CD8-positive, alpha-beta memory T cell (primary cell): ENCODE results near the gene RNU6-8. TPM values are rescaled to one million over a fixed set of nuclear protein-coding genes. Genes with fewer than 3 reads are reported as not detected.

Experiments used
- CTCF ChIA-PET: fragments of 350-600 bp; sonication (Branson Sonifier 250); formaldehyde crosslinking; loops from one replicate; lab custom pipeline; 2021; ENCODE audit warnings: antibody characterized with exemption; lab: Charles Lee
- POLR2A ChIA-PET: fragments of 350-600 bp; sonication (Branson Sonifier 250); formaldehyde crosslinking; loops from one replicate; lab custom pipeline; 2021; ENCODE audit warnings: antibody characterized with exemption; lab: Charles Lee
- DNase-seq, 5 donors: peaks; one replicate each; pipeline versions ENCODE4 v3.0.0 to v3.0.0-alpha.2; 2020 to 2022; ENCODE audit warnings: mixed read lengths in 1 of 5
- H3K27ac ChIP-seq: one replicate; pipeline ENCODE4 v1.7.0; 2013; ENCODE audit warnings: low read depth, mild to moderate bottlenecking, low read length, moderate library complexity
- H3K27me3 ChIP-seq: 2 replicates; pipeline ENCODE4 v1.7.0; 2013; ENCODE audit warnings: low read length, mild to moderate bottlenecking; ENCODE audit not compliant: insufficient read depth, poor library complexity, severe bottlenecking
- H3K36me3 ChIP-seq: 2 replicates; pipeline ENCODE4 v1.7.0; 2013; ENCODE audit warnings: mild to moderate bottlenecking, low read length, moderate library complexity; ENCODE audit not compliant: insufficient read depth
- H3K4me1 ChIP-seq: 2 replicates; pipeline ENCODE4 v1.7.0; 2013; ENCODE audit warnings: mild to moderate bottlenecking, low read length, moderate library complexity; ENCODE audit not compliant: insufficient read depth
- H3K4me3 ChIP-seq: 2 replicates; pipeline ENCODE4 v1.7.0; 2013; ENCODE audit warnings: mild to moderate bottlenecking, low read length
- H3K9me3 ChIP-seq: 2 replicates; pipeline ENCODE4 v1.7.0; 2013; ENCODE audit warnings: mild to moderate bottlenecking, low read length
- H3K27ac Mint-ChIP-seq, 8 donors: one replicate each; pipeline ENCODE4 v1.8.0; 2020 to 2021; ENCODE audit warnings: mixed read lengths in 8 of 8, mild to moderate bottlenecking in 6 of 8, inconsistent platforms in 3 of 8, moderate library complexity in 3 of 8
- H3K27me3 Mint-ChIP-seq, 2 donors: one replicate each; pipeline ENCODE4 v1.8.0; 2020 to 2021; ENCODE audit warnings: mixed read lengths in 2 of 2, mild to moderate bottlenecking in 1 of 2, moderate library complexity in 1 of 2
- H3K36me3 Mint-ChIP-seq, 3 donors: one replicate each; pipeline ENCODE4 v1.8.0; 2020 to 2021; ENCODE audit warnings: mixed read lengths in 3 of 3, inconsistent platforms in 1 of 3, mild to moderate bottlenecking in 1 of 3
- H3K4me1 Mint-ChIP-seq, 3 donors: one replicate each; pipeline ENCODE4 v1.8.0; 2020 to 2021; ENCODE audit warnings: mixed read lengths in 3 of 3, inconsistent platforms in 1 of 3, mild to moderate bottlenecking in 1 of 3
- H3K4me3 Mint-ChIP-seq, 7 donors: one replicate each; pipeline ENCODE4 v1.8.0; 2020 to 2021; ENCODE audit warnings: mixed read lengths in 7 of 7, mild to moderate bottlenecking in 6 of 7, moderate library complexity in 4 of 7, inconsistent platforms in 2 of 7
- H3K9me3 Mint-ChIP-seq, 5 donors: one replicate each; pipeline ENCODE4 v1.8.0; 2020 to 2022; ENCODE audit warnings: mixed read lengths in 5 of 5, mild to moderate bottlenecking in 3 of 5, moderate library complexity in 2 of 5, inconsistent platforms in 1 of 5
- polyA plus RNA-seq: library from polyadenylated mRNA; unstranded; fragments of 300-500 nt; fragmentation: Illumina TruSeq; gene quantifications from one replicate; pipeline ENCODE4 v1.2.3, GENCODE V29; 2021
- total RNA-seq, 2 experiments: library from RNA; stranded (reverse); gene quantifications; one replicate each; pipeline ENCODE4 v1.2.3, GENCODE V29; 2021

The RNU6-8 gene
- total and polyA plus RNA-seq, 3 experiments from 2014 or later, result not detected

DNA sequence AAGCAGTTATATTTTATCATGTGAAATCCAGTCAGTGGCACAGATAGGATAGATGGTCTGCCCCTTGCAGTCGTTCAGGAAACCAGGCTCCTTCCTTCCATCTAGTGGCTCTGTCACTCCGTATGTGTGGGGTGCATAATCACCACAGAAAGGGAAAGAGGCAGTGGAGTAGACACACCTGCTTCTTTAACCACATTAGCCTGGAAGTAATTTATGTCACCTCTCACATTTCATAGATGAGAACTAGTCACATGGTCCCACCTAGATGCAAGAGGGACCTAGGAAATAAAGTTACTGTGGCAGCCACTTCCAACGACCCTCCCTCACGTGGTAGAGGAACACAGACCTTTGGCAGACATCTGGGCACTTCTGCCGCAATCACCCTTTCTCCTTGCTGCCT, 14.2 kb upstream of the RNU6-8 start:
- Mint-ChIP-seq H3K9me3 (peaks cover 0 to 3% (median 0%) of the 10 kb centered on the region in 5 donors), H3K36me3 (no peaks in the 10 kb centered on the region), H3K27me3 (peaks cover 24 to 44% of the 10 kb centered on the region in 2 donors), H3K4me1 (no peaks in the 10 kb centered on the region), H3K27ac (peak overlapping the region in 1 of 8 donors; percentile 74), H3K4me3 (no peak overlapping the region)
- Histone ChIP-seq H3K36me3 (no peaks in the 10 kb centered on the region), H3K4me1 (no peaks in the 10 kb centered on the region), H3K4me3 (no peak overlapping the region), H3K9me3 (no peaks in the 10 kb centered on the region), H3K27me3 (no peaks in the 10 kb centered on the region), H3K27ac (no peak overlapping the region)
- CTCF ChIA-PET, result no interaction called here
- DNase-seq, result no peak
- POLR2A ChIA-PET, result no interaction called here

- Mint-ChIP-seq H3K27me3 (peaks cover 14 to 20% of the 10 kb centered on the region in 2 donors), H3K9me3 (peaks cover 0 to 3% (median 0%) of the 10 kb centered on the region in 5 donors), H3K4me3 (no peak overlapping the region), H3K27ac (no peak overlapping the region), H3K4me1 (no peaks in the 10 kb centered on the region), H3K36me3 (no peaks in the 10 kb centered on the region)
- no peak for DNase-seq
- Histone ChIP-seq H3K27ac (no peak overlapping the region), H3K27me3 (no peaks in the 10 kb centered on the region), H3K4me3 (no peak overlapping the region), H3K4me1 (no peaks in the 10 kb centered on the region), H3K36me3 (no peaks in the 10 kb centered on the region), H3K9me3 (no peaks in the 10 kb centered on the region)
- ChIA-PET CTCF (no interaction called here), POLR2A (no interaction called here)
Observed at GRCh38 chr14:32212833-32213232, 9.8 kb upstream of the RNU6-8 start.

GRCh38 chr14:32211068-32211404, 8.0 kb upstream of the RNU6-8 start:
- peaks cover 0 to 3% (median 0%) of the 10 kb centered on the region in 5 donors for H3K9me3 Mint-ChIP-seq
- CTCF ChIA-PET, result interaction anchor here (1.3 kb wide), 1 partner anchor 11 kb away, joined by 4 read pairs; no protein-coding TSS in a partner anchor

DNA sequence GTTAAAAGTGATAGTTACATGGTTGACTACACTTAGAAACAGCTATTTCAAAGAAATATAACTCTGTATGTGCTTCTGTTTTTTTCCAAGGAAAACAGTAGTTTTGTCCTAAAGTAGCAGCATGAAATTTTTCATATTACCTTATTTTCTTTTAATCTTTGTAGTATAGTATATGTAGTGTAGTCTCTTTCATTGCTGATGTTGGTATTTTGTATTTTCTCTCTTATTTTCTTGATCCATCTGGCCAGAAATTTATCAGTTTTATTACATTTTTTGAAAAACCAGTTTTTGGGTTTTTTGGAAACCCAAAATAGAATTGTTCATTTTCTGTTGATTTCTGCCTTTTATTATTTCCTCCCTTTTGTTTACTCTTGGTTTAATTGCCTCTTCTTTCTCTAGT, 6.4 kb upstream of the RNU6-8 start:
- H3K4me1 Mint-ChIP-seq, result peaks cover under 1 to 4% (median 1%) of the 10 kb centered on the region in 3 donors
- POLR2A ChIA-PET, result no interaction called here

More at GRCh38 chr14:32211068-32211404, 8.0 kb upstream of the RNU6-8 start:
- peaks cover 12 to 17% of the 10 kb centered on the region in 2 donors for H3K27me3 Mint-ChIP-seq
- no peaks in the 10 kb centered on the region for H3K27me3 ChIP-seq
- H3K27ac ChIP-seq, result no peak overlapping the region
- H3K9me3 ChIP-seq, result no peaks in the 10 kb centered on the region
- H3K4me1 Mint-ChIP-seq, result no peaks in the 10 kb centered on the region
- POLR2A ChIA-PET, result no interaction called here
- no peak overlapping the region for H3K4me3 Mint-ChIP-seq
- no peaks in the 10 kb centered on the region for H3K36me3 Mint-ChIP-seq
- no peaks in the 10 kb centered on the region for H3K36me3 ChIP-seq
- no peak overlapping the region for H3K4me3 ChIP-seq
- no peak overlapping the region for H3K27ac Mint-ChIP-seq
- DNase-seq, result no peak
- no peaks in the 10 kb centered on the region for H3K4me1 ChIP-seq

DNA sequence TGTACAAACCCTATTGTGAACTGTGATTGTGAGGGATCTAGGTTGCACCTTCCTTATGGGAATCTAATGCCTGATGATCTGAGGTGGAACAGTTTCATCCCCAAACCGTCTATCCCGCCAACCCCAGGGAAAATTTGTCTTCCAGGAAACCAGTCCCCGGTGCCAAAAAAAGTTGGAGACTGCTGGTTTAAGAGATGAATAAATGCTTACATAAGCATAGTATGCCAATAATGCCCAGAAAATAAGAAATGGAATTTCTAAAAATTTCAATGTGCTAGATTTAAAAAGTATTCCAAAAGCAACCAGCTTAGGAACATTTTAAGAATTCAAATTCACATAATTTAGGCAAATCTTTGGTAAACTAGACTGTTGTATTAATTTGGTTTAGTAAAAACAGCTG, 5.4 kb upstream of the RNU6-8 start:
- no peaks in the 10 kb centered on the region for H3K9me3 ChIP-seq
- ChIA-PET CTCF (no interaction called here), POLR2A (interaction anchor here (0.6 kb wide), 1 partner anchor 122 kb away, joined by 3 read pairs; no protein-coding TSS in a partner anchor)
- no peak for DNase-seq
- H3K4me3 ChIP-seq, result no peak overlapping the region
- H3K4me1 ChIP-seq, result peaks cover 9% of the 10 kb centered on the region
- Mint-ChIP-seq H3K4me3 (no peak overlapping the region), H3K9me3 (no peaks in the 10 kb centered on the region), H3K36me3 (peaks cover 0 to 2% (median 0%) of the 10 kb centered on the region in 3 donors), H3K4me1 (peaks cover 8 to 13% (median 10%) of the 10 kb centered on the region in 3 donors), H3K27ac (no peak overlapping the region), H3K27me3 (peaks cover 13 to 14% of the 10 kb centered on the region in 2 donors)
- no peak overlapping the region for H3K27ac ChIP-seq
- no peaks in the 10 kb centered on the region for H3K27me3 ChIP-seq
- H3K36me3 ChIP-seq, result no peaks in the 10 kb centered on the region

More for the DNA sequence above, 6.4 kb upstream of the RNU6-8 start:
- H3K4me3 ChIP-seq, result no peak overlapping the region
- peaks cover 12 to 17% of the 10 kb centered on the region in 2 donors for H3K27me3 Mint-ChIP-seq
- no peaks in the 10 kb centered on the region for H3K9me3 Mint-ChIP-seq
- DNase-seq, result no peak
- no peak overlapping the region for H3K27ac ChIP-seq
- H3K27ac Mint-ChIP-seq, result no peak overlapping the region
- no peaks in the 10 kb centered on the region for H3K9me3 ChIP-seq
- no peaks in the 10 kb centered on the region for H3K36me3 Mint-ChIP-seq
- H3K4me3 Mint-ChIP-seq, result no peak overlapping the region
- CTCF ChIA-PET, result no interaction called here
- H3K4me1 ChIP-seq, result no peaks in the 10 kb centered on the region
- H3K36me3 ChIP-seq, result no peaks in the 10 kb centered on the region
- no peaks in the 10 kb centered on the region for H3K27me3 ChIP-seq

DNA sequence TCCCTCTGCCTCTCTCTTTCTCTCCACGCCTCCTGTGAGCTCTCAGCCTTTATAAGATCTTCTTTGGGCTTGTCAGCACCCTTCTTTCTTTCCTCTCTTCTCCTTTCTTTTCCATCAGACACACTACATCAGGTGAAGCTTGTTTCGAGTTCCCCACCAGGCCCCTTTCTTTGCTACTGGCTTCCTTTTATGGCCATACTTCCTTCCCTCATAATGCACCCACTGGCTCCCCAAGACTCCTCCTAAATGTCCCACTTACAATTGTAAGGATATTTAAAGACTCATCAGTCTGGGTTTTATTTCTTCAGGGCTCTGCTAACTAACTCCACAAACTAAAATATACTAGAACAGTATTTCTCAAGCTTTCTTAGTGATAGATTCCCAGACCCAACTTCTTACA, 3.5 kb upstream of the RNU6-8 start:
- ChIA-PET POLR2A (no interaction called here), CTCF (interaction anchor here (1.2 kb wide), 1 partner anchor 47 kb away, joined by 3 read pairs; no protein-coding TSS in a partner anchor)
- no peak for DNase-seq
- H3K9me3 Mint-ChIP-seq, result peaks cover 0 to 3% (median 0%) of the 10 kb centered on the region in 5 donors
- H3K27ac ChIP-seq, result no peak overlapping the region
- H3K36me3 ChIP-seq, result no peaks in the 10 kb centered on the region
- peak overlapping the region in 3 of 8 donors; percentile 10 to 51 (median 45) for H3K27ac Mint-ChIP-seq
- peaks cover 23 to 30% (median 28%) of the 10 kb centered on the region in 3 donors for H3K4me1 Mint-ChIP-seq
- no peak overlapping the region for H3K4me3 ChIP-seq
- H3K4me3 Mint-ChIP-seq, result peak overlapping the region in 1 of 7 donors; percentile 61
- no peaks in the 10 kb centered on the region for H3K27me3 ChIP-seq
- H3K27me3 Mint-ChIP-seq, result peaks cover 6 to 14% of the 10 kb centered on the region in 2 donors
- peaks cover 16% of the 10 kb centered on the region for H3K4me1 ChIP-seq
- peaks cover 0 to 9% (median 0%) of the 10 kb centered on the region in 3 donors for H3K36me3 Mint-ChIP-seq
- H3K9me3 ChIP-seq, result no peaks in the 10 kb centered on the region

DNA sequence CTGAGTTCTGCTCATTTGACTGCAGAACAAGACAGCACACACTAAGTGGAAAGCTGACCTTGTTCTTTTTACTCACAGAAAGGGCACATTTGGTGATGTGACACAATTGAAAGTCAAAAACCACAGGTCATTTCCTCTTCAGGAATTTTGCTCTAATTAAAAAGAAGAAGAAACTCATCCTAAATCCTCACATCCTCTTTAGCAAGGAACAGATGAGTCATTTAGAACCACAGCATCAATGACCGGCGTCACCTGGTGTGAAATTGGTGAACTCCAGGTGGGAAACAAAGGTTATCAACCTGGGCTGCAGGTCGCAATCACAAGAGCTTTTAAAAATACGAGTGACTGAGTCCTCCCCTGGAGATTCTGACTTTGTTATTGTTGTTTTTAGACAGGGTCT, 2.9 kb upstream of the RNU6-8 start:
- Mint-ChIP-seq H3K27ac (peak overlapping the region in 1 of 8 donors; percentile 51), H3K36me3 (peaks cover 0 to 13% (median 0%) of the 10 kb centered on the region in 3 donors), H3K4me1 (peaks cover 27 to 34% (median 30%) of the 10 kb centered on the region in 3 donors), H3K9me3 (peaks cover 0 to 3% (median 0%) of the 10 kb centered on the region in 5 donors), H3K4me3 (peak overlapping the region in 2 of 7 donors; percentile 12 to 68), H3K27me3 (peaks cover under 1 to 14% of the 10 kb centered on the region in 2 donors)
- ChIA-PET POLR2A (no interaction called here), CTCF (interaction anchor here (1.2 kb wide), 1 partner anchor 47 kb away, joined by 3 read pairs; no protein-coding TSS in a partner anchor)
- no peak overlapping the region for H3K27ac ChIP-seq
- peaks cover 16% of the 10 kb centered on the region for H3K4me1 ChIP-seq
- H3K4me3 ChIP-seq, result no peak overlapping the region
- DNase-seq, result no peak
- no peaks in the 10 kb centered on the region for H3K9me3 ChIP-seq
- no peaks in the 10 kb centered on the region for H3K36me3 ChIP-seq
- H3K27me3 ChIP-seq, result no peaks in the 10 kb centered on the region

GRCh38 chr14:32205554-32205953, 2.5 kb upstream of the RNU6-8 start:
- Mint-ChIP-seq H3K27ac (peak overlapping the region in 1 of 8 donors; percentile 51), H3K4me3 (peak overlapping the region in 1 of 7 donors; percentile 68), H3K27me3 (peaks cover 0 to 14% of the 10 kb centered on the region in 2 donors), H3K36me3 (peaks cover 0 to 14% (median 0%) of the 10 kb centered on the region in 3 donors), H3K9me3 (peaks cover 0 to 3% (median 0%) of the 10 kb centered on the region in 5 donors), H3K4me1 (peaks cover 29 to 38% (median 35%) of the 10 kb centered on the region in 3 donors)
- CTCF ChIA-PET, result no interaction called here
- H3K4me3 ChIP-seq, result no peak overlapping the region
- H3K27me3 ChIP-seq, result no peaks in the 10 kb centered on the region
- H3K4me1 ChIP-seq, result peaks cover 16% of the 10 kb centered on the region
- no peak for DNase-seq
- no peaks in the 10 kb centered on the region for H3K36me3 ChIP-seq
- H3K9me3 ChIP-seq, result no peaks in the 10 kb centered on the region
- H3K27ac ChIP-seq, result no peak overlapping the region
- POLR2A ChIA-PET, result no interaction called here
